ENCODE measurements around the gene GCSAM. TPM values are rescaled to one million over a fixed set of nuclear protein-coding genes. Genes with fewer than 3 reads are reported as not detected.
A peak's percentile ranks its signal among the peaks of the same experiment; 100 is the strongest.

Gene GCSAM
- total RNA-seq, 1 experiment from 2014 or later: not detected

DNA sequence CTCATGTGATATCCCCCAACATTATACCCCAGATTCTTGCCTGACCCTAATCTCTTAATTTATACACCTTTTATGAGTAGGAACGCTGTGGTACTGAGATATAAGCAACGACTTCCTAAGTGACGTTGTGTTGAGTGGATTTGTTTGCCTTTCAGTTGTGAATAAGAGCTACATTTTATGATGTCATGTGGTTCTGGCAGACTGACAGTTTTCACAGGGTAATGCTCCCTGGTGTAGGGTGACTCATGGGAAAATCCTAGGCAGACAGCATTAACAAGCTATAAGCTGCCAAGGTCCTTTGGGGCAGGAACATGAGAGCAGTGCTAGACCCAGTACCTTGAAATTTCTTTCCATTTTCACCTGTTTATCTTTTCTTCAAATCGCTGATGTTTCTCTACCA is 35.7 kb downstream of the GCSAM start:
- no peak for TF ChIP-seq EZH2 (IDR thresholded peaks at IDR 0.05; ENCODE audit: low read depth)
- TF ChIP-seq CTCF (conservative IDR thresholded peaks at IDR 0.05): no peak
- POLR2A ChIA-PET (ENCODE audit: unreplicated experiment): interaction anchor here (0.6 to 1.0 kb wide), 2 partner anchors 11 to 118 kb away, joined by 3 to 6 read pairs; partner anchors contain the start of genes ABHD10 and C3orf52
- H3K27ac ChIP-seq: peak overlapping the region; percentile 62

DNA sequence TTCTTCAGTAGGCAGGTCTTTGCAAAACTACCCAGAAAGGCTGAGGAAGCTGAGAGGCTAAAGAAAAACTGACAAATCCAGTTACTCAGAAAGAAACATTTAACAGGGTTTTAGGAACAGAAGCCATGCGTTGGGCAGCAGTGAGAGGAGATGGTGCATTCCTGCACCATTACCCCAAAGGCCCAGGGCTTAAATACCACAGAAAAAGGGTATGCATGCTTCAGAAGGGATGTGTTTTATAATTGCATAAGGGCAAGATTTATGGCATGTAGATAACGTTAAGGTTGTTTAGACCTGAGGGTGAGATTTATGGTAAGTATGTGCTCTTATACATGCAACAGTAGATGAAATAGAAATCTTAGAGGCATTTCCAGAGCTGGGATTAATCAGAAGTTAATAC is 36.9 kb downstream of the GCSAM start:
- Histone ChIP-seq H3F3A (ENCODE audit: insufficient read depth, low read depth) (no peaks in the 10 kb centered on the region; the same call in 1 of the 2 replicates), H3K36me3 (ENCODE audit: low read depth) (no peaks in the 10 kb centered on the region), H3K9me3 (ENCODE audit: insufficient read depth, low read depth) (no peaks in the 10 kb centered on the region; the same call in 1 of the 2 replicates), H3K4me1 (replicated peaks; ENCODE audit: insufficient read depth) (peaks cover 20% of the 10 kb centered on the region), H2AFZ (no peak overlapping the region), H3K4me3 (no peak overlapping the region), H3K79me2 (ENCODE audit: low read depth) (no peaks in the 10 kb centered on the region; the same call in 1 of the 2 replicates), H3K27ac (no peak overlapping the region), H4K20me1 (ENCODE audit: insufficient read depth) (no peaks in the 10 kb centered on the region), H3K4me2 (no peak overlapping the region), H3K27me3 (ENCODE audit: insufficient read depth, low read depth) (no peaks in the 10 kb centered on the region), H3K9me2 (ENCODE audit: insufficient read depth) (no peaks in the 10 kb centered on the region)
- no peak for DNase-seq
- no TSS peak for BruUV-seq (replicated peaks)
- no peak for TF ChIP-seq CTCF (conservative IDR thresholded peaks at IDR 0.05)
- TF ChIP-seq EZH2 (IDR thresholded peaks at IDR 0.05; ENCODE audit: low read depth): no peak
- ChIA-PET POLR2A (ENCODE audit: unreplicated experiment) (no interaction called here), CTCF (interaction anchor here (0.5 kb wide), 1 partner anchor 83 kb away, joined by 3 read pairs; no protein-coding TSS in a partner anchor)
- intact Hi-C loops (cut with micrococcal nuclease; ENCODE audit: unreplicated experiment): loop anchor here (10.0 kb wide), 1 partner anchor 1021 kb away; the partner anchor contains the start of gene NECTIN3

More for the DNA sequence above, 35.7 kb downstream of the GCSAM start:
- Histone ChIP-seq H4K20me1 (ENCODE audit: insufficient read depth) (no peaks in the 10 kb centered on the region), H3K4me3 (no peak overlapping the region), H3K79me2 (ENCODE audit: low read depth) (no peaks in the 10 kb centered on the region; the same call in 1 of the 2 replicates), H3K4me2 (peak overlapping the region; percentile 51), H3K4me1 (replicated peaks; ENCODE audit: insufficient read depth) (peaks cover 17% of the 10 kb centered on the region), H3K27me3 (ENCODE audit: insufficient read depth, low read depth) (no peaks in the 10 kb centered on the region), H3K9me2 (ENCODE audit: insufficient read depth) (no peaks in the 10 kb centered on the region), H3K36me3 (ENCODE audit: low read depth) (no peaks in the 10 kb centered on the region), H2AFZ (no peak overlapping the region), H3K9me3 (ENCODE audit: insufficient read depth, low read depth) (no peaks in the 10 kb centered on the region; the same call in 1 of the 2 replicates), H3F3A (ENCODE audit: insufficient read depth, low read depth) (no peaks in the 10 kb centered on the region; the same call in 1 of the 2 replicates)
- CTCF ChIA-PET: interaction anchor here (0.6 to 1.8 kb wide), 4 partner anchors 14 to 425 kb away, joined by 3 to 14 read pairs (median 4); no protein-coding TSS in a partner anchor
- no TSS peak for BruUV-seq (replicated peaks)
- DNase-seq: peak; percentile 74 to 99
- intact Hi-C loops (cut with micrococcal nuclease; ENCODE audit: unreplicated experiment): loop anchor here (1.0 to 10.0 kb wide), 2 partner anchors 22 to 1023 kb away; partner anchors contain the start of gene NECTIN3

DNA sequence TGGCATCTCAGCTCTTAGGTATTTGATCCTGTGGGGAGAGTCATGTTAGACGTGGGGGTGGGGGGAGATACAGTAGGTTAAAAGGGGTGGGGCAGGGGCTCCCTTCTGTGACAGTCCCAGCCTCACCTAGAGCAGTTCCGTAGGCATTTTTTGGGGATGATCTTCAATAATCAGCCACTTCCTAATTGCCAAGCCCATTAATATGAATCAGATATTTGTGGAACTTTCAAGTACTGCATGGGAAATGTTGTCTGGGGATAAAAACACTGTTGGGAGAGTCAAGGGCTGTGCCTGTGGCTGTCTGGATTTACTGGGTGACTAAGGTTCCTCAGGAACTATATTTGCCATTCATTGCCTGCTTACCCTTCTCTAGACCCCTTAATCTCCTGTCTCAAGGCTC is 37.3 kb downstream of the GCSAM start:
- TF ChIP-seq CTCF (conservative IDR thresholded peaks at IDR 0.05) (no peak), EZH2 (IDR thresholded peaks at IDR 0.05; ENCODE audit: low read depth) (no peak)
- CTCF ChIA-PET: interaction anchor here (0.7 kb wide), 1 partner anchor 117 kb away, joined by 9 read pairs; the partner anchor contains the start of gene ABHD10
- H3K27ac ChIP-seq: no peak overlapping the region
- no peaks in the 10 kb centered on the region for H4K20me1 ChIP-seq (ENCODE audit: insufficient read depth)
- no peaks in the 10 kb centered on the region for H3K9me2 ChIP-seq (ENCODE audit: insufficient read depth)
- no peak overlapping the region for H2AFZ ChIP-seq
- no peak overlapping the region for H3K4me3 ChIP-seq
- H3K4me1 ChIP-seq (replicated peaks; ENCODE audit: insufficient read depth): peaks cover 25% of the 10 kb centered on the region
- no peaks in the 10 kb centered on the region for H3K36me3 ChIP-seq (ENCODE audit: low read depth)
- intact Hi-C loops (cut with micrococcal nuclease; ENCODE audit: unreplicated experiment): loop anchor here (10.0 kb wide), 1 partner anchor 1021 kb away; the partner anchor contains the start of gene NECTIN3
- H3K79me2 ChIP-seq (ENCODE audit: low read depth): no peaks in the 10 kb centered on the region; the same call in 1 of the 2 replicates
- H3K4me2 ChIP-seq: no peak overlapping the region
- no peaks in the 10 kb centered on the region for H3K27me3 ChIP-seq (ENCODE audit: insufficient read depth, low read depth)
- POLR2A ChIA-PET (ENCODE audit: unreplicated experiment): no interaction called here
- no TSS peak for BruUV-seq (replicated peaks)
- no peak for DNase-seq
- no peaks in the 10 kb centered on the region; the same call in 1 of the 2 replicates for H3K9me3 ChIP-seq (ENCODE audit: insufficient read depth, low read depth)
- H3F3A ChIP-seq (ENCODE audit: insufficient read depth, low read depth): peaks cover under 1% of the 10 kb centered on the region; the same call in 1 of the 2 replicates
